K562 (cell line): Measurements from ENCODE around the gene SFXN3. TPM values are rescaled to one million over a fixed set of nuclear protein-coding genes. Genes with fewer than 3 reads are reported as not detected.

Experiments used
- GTF2F1 ChIP-seq: IDR thresholded peaks from 2 replicates; pipeline ENCODE4 v1.6.1; 2011; ENCODE audit warnings: low read depth, low read length, improper control_type of control experiment
- HNRNPH1 ChIP-seq: fragments of 200-400 bp; formaldehyde crosslinking; optimal IDR thresholded peaks from 2 replicates; pipeline ENCODE3; 2017; ENCODE audit warnings: low read depth, mild to moderate bottlenecking, low read length, moderate library complexity
- KLF16 ChIP-seq: IDR thresholded peaks from 2 replicates; pipeline ENCODE4 v1.6.1; 2016; ENCODE audit warnings: antibody characterized with exemption
- NBN ChIP-seq: fragments of 450-650 bp; IDR thresholded peaks from 2 replicates; pipeline ENCODE4 v1.6.1; 2016; ENCODE audit warnings: low read depth, mild to moderate bottlenecking
- NRF1 ChIP-seq, 2 experiments: fragments of 450-650 bp; IDR thresholded peaks in 1 of 2; conservative IDR thresholded peaks in 1 of 2; 2 replicates each; pipeline ENCODE4 v1.6.1; 2014; ENCODE audit warnings: mild to moderate bottlenecking in 2 of 2
- RFX1 ChIP-seq: fragments of 450-650 bp; IDR thresholded peaks from 2 replicates; pipeline ENCODE4 v1.6.1; 2016; ENCODE audit warnings: mild to moderate bottlenecking, moderate library complexity
- TAF15 ChIP-seq: fragments of 200-400 bp; formaldehyde crosslinking; IDR thresholded peaks from 2 replicates; pipeline ENCODE4 v1.6.1; 2017; ENCODE audit warnings: mild to moderate bottlenecking, low read depth, low read length, moderate library complexity
- TGIF2 ChIP-seq: sonication (generic); formaldehyde crosslinking; IDR thresholded peaks from 2 replicates; pipeline ENCODE4 v1.8.1; 2022; ENCODE audit warnings: mild to moderate bottlenecking, missing genetic modification reagents, moderate library complexity
- TOE1 ChIP-seq, 2 experiments: fragments of 450-650 bp in 1 of 2; sonication (generic) in 1 of 2; formaldehyde crosslinking in 1 of 2; IDR thresholded peaks; 2 replicates each; pipeline versions ENCODE4 v1.7.1 to v1.8.0; 2016 to 2022; ENCODE audit warnings: borderline replicate concordance in 2 of 2, mild to moderate bottlenecking in 2 of 2, antibody characterized with exemption in 1 of 2, inconsistent platforms in 1 of 2, low read depth in 1 of 2, missing genetic modification reagents in 1 of 2, moderate library complexity in 1 of 2
- polyA plus RNA-seq, 8 experiments: library from polyadenylated mRNA; depleted of rRNA in 4 of 8; stranded (reverse) in 5 of 8; unstranded in 3 of 8; fragments of >200 nt; fragmentation: Nextera tagmentation in 2 of 8; fragmentation: Illumina TruSeq in 1 of 8; extraction: Ambion mirVana in 2 of 8; extraction: Trizol in 1 of 8; gene quantifications; 2 replicates each; pipeline versions ENCODE4 v1.2.1 to v1.2.3, GENCODE V29; 2011 to 2014; ENCODE audit warnings: inconsistent platforms in 1 of 8, missing spikeins in 1 of 8
- total RNA-seq, 7 experiments: library from RNA; depleted of rRNA in 6 of 7; stranded (reverse); fragments of >200 nt in 6 of 7; fragmentation: Illumina TruSeq in 2 of 7; extraction: Trizol in 2 of 7; gene quantifications; 2 replicates each; pipeline versions ENCODE4 v1.2.1 to v1.2.3, GENCODE V29; 2011 to 2021; ENCODE audit warnings: low replicate concordance in 1 of 7
- TF ChIP-seq, protein P1 (sequence below): fragments of 250-450 bp; sonication (Bioruptor Pico); IDR thresholded peaks from 2 replicates; pipeline ENCODE4 v1.9.0; 2021; ENCODE audit warnings: mild to moderate bottlenecking, inconsistent platforms
- TF ChIP-seq, protein P2 (sequence below): fragments of 200-600 bp; sonication (generic); IDR thresholded peaks from one replicate; pipeline ENCODE4 v1.6.1; 2012; ENCODE audit warnings: mild to moderate bottlenecking, low read depth, low read length, inconsistent platforms
- TF ChIP-seq, protein P3 (sequence below): fragments of 250-450 bp; sonication (Bioruptor Pico); IDR thresholded peaks from 2 replicates; pipeline ENCODE4 v1.4.0; 2020; ENCODE audit warnings: mild to moderate bottlenecking

SFXN3 gene
- total and polyA plus RNA-seq, 9 of the 15 experiments (the other 6 are each of a cell fraction or from before 2014, with no cell fraction given): 0.24 to 4.6 (median 0.86) TPM

DNA sequence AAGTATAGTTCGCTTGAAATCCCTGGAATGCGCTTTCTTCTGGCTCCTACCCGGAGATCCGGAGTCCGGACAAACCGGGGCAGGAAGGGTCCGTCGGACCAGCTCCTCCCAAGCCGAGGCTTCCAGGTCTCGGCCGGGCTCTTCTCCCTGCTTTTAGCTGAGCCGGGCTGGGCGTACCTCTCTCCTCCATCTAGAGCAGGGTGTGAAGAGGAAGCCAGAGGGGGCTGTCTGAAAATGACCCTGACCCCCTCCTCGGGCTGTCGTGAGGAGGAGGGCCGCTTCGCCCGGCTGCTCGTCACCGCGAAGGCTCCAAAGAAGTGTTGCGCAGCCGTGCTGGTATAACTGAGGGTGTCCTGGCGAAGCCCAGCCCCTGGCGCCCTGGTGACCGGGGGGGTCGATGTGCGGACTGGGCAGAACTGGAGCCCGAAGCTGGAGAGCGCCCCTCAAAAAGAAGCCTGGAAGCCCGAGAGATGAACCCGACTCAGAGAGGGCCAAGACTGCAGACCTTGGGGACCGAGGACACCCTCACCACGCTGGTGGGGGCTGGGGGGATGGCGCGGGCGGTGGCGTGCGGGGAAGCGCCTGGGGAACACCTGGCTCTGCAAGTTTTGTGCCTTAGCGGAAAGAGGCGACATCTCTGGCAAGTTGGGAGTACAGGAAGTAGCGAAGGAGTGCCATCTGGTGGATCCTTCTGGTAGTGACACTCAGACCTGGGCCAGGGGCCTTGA lies 36.5 kb downstream of the SFXN3 start (continued):
- TF ChIP-seq, protein P1, sequence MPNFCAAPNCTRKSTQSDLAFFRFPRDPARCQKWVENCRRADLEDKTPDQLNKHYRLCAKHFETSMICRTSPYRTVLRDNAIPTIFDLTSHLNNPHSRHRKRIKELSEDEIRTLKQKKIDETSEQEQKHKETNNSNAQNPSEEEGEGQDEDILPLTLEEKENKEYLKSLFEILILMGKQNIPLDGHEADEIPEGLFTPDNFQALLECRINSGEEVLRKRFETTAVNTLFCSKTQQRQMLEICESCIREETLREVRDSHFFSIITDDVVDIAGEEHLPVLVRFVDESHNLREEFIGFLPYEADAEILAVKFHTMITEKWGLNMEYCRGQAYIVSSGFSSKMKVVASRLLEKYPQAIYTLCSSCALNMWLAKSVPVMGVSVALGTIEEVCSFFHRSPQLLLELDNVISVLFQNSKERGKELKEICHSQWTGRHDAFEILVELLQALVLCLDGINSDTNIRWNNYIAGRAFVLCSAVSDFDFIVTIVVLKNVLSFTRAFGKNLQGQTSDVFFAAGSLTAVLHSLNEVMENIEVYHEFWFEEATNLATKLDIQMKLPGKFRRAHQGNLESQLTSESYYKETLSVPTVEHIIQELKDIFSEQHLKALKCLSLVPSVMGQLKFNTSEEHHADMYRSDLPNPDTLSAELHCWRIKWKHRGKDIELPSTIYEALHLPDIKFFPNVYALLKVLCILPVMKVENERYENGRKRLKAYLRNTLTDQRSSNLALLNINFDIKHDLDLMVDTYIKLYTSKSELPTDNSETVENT (CRISPR knock-in tag): no peak
- TF ChIP-seq, protein P2, sequence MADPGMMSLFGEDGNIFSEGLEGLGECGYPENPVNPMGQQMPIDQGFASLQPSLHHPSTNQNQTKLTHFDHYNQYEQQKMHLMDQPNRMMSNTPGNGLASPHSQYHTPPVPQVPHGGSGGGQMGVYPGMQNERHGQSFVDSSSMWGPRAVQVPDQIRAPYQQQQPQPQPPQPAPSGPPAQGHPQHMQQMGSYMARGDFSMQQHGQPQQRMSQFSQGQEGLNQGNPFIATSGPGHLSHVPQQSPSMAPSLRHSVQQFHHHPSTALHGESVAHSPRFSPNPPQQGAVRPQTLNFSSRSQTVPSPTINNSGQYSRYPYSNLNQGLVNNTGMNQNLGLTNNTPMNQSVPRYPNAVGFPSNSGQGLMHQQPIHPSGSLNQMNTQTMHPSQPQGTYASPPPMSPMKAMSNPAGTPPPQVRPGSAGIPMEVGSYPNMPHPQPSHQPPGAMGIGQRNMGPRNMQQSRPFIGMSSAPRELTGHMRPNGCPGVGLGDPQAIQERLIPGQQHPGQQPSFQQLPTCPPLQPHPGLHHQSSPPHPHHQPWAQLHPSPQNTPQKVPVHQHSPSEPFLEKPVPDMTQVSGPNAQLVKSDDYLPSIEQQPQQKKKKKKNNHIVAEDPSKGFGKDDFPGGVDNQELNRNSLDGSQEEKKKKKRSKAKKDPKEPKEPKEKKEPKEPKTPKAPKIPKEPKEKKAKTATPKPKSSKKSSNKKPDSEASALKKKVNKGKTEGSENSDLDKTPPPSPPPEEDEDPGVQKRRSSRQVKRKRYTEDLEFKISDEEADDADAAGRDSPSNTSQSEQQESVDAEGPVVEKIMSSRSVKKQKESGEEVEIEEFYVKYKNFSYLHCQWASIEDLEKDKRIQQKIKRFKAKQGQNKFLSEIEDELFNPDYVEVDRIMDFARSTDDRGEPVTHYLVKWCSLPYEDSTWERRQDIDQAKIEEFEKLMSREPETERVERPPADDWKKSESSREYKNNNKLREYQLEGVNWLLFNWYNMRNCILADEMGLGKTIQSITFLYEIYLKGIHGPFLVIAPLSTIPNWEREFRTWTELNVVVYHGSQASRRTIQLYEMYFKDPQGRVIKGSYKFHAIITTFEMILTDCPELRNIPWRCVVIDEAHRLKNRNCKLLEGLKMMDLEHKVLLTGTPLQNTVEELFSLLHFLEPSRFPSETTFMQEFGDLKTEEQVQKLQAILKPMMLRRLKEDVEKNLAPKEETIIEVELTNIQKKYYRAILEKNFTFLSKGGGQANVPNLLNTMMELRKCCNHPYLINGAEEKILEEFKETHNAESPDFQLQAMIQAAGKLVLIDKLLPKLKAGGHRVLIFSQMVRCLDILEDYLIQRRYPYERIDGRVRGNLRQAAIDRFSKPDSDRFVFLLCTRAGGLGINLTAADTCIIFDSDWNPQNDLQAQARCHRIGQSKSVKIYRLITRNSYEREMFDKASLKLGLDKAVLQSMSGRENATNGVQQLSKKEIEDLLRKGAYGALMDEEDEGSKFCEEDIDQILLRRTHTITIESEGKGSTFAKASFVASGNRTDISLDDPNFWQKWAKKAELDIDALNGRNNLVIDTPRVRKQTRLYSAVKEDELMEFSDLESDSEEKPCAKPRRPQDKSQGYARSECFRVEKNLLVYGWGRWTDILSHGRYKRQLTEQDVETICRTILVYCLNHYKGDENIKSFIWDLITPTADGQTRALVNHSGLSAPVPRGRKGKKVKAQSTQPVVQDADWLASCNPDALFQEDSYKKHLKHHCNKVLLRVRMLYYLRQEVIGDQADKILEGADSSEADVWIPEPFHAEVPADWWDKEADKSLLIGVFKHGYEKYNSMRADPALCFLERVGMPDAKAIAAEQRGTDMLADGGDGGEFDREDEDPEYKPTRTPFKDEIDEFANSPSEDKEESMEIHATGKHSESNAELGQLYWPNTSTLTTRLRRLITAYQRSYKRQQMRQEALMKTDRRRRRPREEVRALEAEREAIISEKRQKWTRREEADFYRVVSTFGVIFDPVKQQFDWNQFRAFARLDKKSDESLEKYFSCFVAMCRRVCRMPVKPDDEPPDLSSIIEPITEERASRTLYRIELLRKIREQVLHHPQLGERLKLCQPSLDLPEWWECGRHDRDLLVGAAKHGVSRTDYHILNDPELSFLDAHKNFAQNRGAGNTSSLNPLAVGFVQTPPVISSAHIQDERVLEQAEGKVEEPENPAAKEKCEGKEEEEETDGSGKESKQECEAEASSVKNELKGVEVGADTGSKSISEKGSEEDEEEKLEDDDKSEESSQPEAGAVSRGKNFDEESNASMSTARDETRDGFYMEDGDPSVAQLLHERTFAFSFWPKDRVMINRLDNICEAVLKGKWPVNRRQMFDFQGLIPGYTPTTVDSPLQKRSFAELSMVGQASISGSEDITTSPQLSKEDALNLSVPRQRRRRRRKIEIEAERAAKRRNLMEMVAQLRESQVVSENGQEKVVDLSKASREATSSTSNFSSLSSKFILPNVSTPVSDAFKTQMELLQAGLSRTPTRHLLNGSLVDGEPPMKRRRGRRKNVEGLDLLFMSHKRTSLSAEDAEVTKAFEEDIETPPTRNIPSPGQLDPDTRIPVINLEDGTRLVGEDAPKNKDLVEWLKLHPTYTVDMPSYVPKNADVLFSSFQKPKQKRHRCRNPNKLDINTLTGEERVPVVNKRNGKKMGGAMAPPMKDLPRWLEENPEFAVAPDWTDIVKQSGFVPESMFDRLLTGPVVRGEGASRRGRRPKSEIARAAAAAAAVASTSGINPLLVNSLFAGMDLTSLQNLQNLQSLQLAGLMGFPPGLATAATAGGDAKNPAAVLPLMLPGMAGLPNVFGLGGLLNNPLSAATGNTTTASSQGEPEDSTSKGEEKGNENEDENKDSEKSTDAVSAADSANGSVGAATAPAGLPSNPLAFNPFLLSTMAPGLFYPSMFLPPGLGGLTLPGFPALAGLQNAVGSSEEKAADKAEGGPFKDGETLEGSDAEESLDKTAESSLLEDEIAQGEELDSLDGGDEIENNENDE: no peak
- TF ChIP-seq KLF16 (0 out of 2 replicates have a peak, but pooled peaks have one; percentile 16), NBN (no peak), RFX1 (no peak), TAF15 (no peak), HNRNPH1 (no peak), NRF1 (conservative IDR thresholded peaks at IDR 0.05 in 1 of 2, IDR thresholded peaks at IDR 0.05 in 1 of 2) (peak; percentile 61 to 64), TGIF2 (CRISPR knock-in tag) (no peak), TOE1 (IDR thresholded peaks at IDR 0.05; ENCODE audit: borderline replicate concordance) (no peak), TOE1 (CRISPR knock-in tag; IDR thresholded peaks at IDR 0.05; ENCODE audit: borderline replicate concordance, low read depth) (no peak), GTF2F1 (no peak)
- TF ChIP-seq, protein P3, sequence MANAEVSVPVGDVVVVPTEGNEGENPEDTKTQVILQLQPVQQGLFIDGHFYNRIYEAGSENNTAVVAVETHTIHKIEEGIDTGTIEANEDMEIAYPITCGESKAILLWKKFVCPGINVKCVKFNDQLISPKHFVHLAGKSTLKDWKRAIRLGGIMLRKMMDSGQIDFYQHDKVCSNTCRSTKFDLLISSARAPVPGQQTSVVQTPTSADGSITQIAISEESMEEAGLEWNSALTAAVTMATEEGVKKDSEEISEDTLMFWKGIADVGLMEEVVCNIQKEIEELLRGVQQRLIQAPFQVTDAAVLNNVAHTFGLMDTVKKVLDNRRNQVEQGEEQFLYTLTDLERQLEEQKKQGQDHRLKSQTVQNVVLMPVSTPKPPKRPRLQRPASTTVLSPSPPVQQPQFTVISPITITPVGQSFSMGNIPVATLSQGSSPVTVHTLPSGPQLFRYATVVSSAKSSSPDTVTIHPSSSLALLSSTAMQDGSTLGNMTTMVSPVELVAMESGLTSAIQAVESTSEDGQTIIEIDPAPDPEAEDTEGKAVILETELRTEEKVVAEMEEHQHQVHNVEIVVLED (CRISPR knock-in tag): no peak
